Right lobe of liver (tissue), 4 donors: ENCODE results near the gene SHISA6.

ENCODE experiments used
- POLR2A ChIP-seq: fragments of 450-650 bp; IDR thresholded peaks from one replicate; pipeline ENCODE4 v1.6.1; 2017; ENCODE audit warnings: antibody characterized with exemption, mild to moderate bottlenecking
- TF ChIP-seq, protein P1 (sequence below), 4 donors: fragments of 200-600 bp in 3 of 4; fragments of 450-650 bp in 1 of 4; IDR thresholded peaks; one replicate each; pipeline versions ENCODE4 v1.5.1 to v1.8.0; 2016 to 2022; ENCODE audit warnings: antibody characterized with exemption in 4 of 4, mild to moderate bottlenecking in 2 of 4
- donor health status: DM: no; HTN: no; CAD: no.
- donor health status: DM: no; HTN: no; CAD: no.
- donor health status: DM: no; HTN: yes; CAD: no.

DNA sequence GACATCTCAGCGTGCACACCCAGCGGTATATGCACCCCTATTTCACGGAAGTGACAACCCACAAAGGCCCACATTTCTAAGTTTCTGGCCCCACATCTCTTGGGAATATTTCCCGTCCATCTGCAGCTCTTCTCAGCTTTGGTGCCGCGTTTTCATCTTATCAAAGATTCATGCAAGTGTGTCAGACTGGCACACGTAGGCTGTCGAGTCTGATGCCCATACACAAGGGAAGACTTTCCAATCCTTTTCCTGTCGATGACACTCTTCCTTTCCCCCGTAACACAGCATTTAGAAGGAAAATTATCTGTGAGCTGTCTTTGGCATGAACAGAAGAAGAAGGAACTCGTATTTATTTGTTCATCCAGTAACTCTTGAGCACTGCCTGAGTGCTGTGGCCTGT is 83.0 kb downstream of the SHISA6 start:
- TF ChIP-seq, protein P1, sequence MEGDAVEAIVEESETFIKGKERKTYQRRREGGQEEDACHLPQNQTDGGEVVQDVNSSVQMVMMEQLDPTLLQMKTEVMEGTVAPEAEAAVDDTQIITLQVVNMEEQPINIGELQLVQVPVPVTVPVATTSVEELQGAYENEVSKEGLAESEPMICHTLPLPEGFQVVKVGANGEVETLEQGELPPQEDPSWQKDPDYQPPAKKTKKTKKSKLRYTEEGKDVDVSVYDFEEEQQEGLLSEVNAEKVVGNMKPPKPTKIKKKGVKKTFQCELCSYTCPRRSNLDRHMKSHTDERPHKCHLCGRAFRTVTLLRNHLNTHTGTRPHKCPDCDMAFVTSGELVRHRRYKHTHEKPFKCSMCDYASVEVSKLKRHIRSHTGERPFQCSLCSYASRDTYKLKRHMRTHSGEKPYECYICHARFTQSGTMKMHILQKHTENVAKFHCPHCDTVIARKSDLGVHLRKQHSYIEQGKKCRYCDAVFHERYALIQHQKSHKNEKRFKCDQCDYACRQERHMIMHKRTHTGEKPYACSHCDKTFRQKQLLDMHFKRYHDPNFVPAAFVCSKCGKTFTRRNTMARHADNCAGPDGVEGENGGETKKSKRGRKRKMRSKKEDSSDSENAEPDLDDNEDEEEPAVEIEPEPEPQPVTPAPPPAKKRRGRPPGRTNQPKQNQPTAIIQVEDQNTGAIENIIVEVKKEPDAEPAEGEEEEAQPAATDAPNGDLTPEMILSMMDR (IDR thresholded peaks at IDR 0.05): no peak
- no peak for TF ChIP-seq POLR2A
